GM23338 (cell line): ENCODE results near the gene IQSEC2. TPM values are rescaled to one million over a fixed set of nuclear protein-coding genes. Genes with fewer than 3 reads are reported as not detected.
A peak's percentile ranks its signal among the peaks of the same experiment; 100 is the strongest.

Experiments
- ATAC-seq: fragments of 200-7000 bp; cut with Tn5 transposase; 3 replicates; pipeline ENCODE4 v1.9.1; 2020
- DNase-seq: peaks from one replicate; pipeline ENCODE4 v3.0.0-alpha.2; 2015; ENCODE audit warnings: low spot score
- H2AFZ ChIP-seq: fragments of 200-600 bp; sonication (generic); 2 replicates; pipeline ENCODE4 v1.8.0; 2016; ENCODE audit warnings: antibody characterized with exemption, mild to moderate bottlenecking, moderate library complexity
- H3F3A ChIP-seq: fragments of 200-600 bp; sonication (generic); replicated peaks from 2 replicates; pipeline ENCODE4 v1.8.0; 2017; ENCODE audit warnings: antibody characterized with exemption, mixed run types, low read depth
- H3K27ac ChIP-seq: fragments of 200-600 bp; sonication (generic); 2 replicates; pipeline ENCODE4 v1.6.1; 2016; ENCODE audit warnings: low read depth
- H3K27me3 ChIP-seq: fragments of 200-600 bp; sonication (generic); 2 replicates; pipeline ENCODE4 v1.8.0; 2016; ENCODE audit warnings: mild to moderate bottlenecking, mixed run types, moderate library complexity; ENCODE audit not compliant: insufficient read depth
- H3K36me3 ChIP-seq: fragments of 200-600 bp; sonication (generic); 2 replicates; pipeline ENCODE4 v1.8.0; 2016; ENCODE audit warnings: mild to moderate bottlenecking; ENCODE audit not compliant: insufficient read depth
- H3K4me1 ChIP-seq: fragments of 200-600 bp; sonication (generic); 2 replicates; pipeline ENCODE4 v1.8.0; 2016; ENCODE audit warnings: mild to moderate bottlenecking, moderate library complexity; ENCODE audit not compliant: insufficient read depth
- H3K4me2 ChIP-seq: fragments of 200-600 bp; sonication (generic); 2 replicates; pipeline ENCODE4 v1.7.1; 2017; ENCODE audit warnings: mixed run types
- H3K4me3 ChIP-seq: fragments of 200-600 bp; sonication (generic); 2 replicates; pipeline ENCODE4 v1.6.1; 2016; ENCODE audit warnings: mixed run types
- H3K79me2 ChIP-seq: fragments of 200-600 bp; sonication (generic); replicated peaks from 2 replicates; pipeline ENCODE4 v1.8.0; 2017; ENCODE audit warnings: mild to moderate bottlenecking; ENCODE audit not compliant: insufficient read depth
- H3K9me2 ChIP-seq: fragments of 200-600 bp; sonication (generic); 2 replicates; pipeline ENCODE4 v1.8.0; 2017; ENCODE audit not compliant: insufficient read depth
- H4K20me1 ChIP-seq: fragments of 200-600 bp; sonication (generic); replicated peaks from 2 replicates; pipeline ENCODE4 v1.8.0; 2017; ENCODE audit warnings: mild to moderate bottlenecking; ENCODE audit not compliant: insufficient read depth
- H3K27ac Mint-ChIP-seq: 2 replicates; pipeline ENCODE4 v1.8.0; 2020; ENCODE audit warnings: inconsistent platforms, mild to moderate bottlenecking, moderate library complexity, mixed read lengths
- H3K27me3 Mint-ChIP-seq: 3 replicates; pipeline ENCODE4 v1.8.0; 2022; ENCODE audit warnings: low read depth, mild to moderate bottlenecking, moderate library complexity, mixed read lengths, inconsistent platforms; ENCODE audit not compliant: insufficient read depth, poor library complexity
- H3K36me3 Mint-ChIP-seq: 3 replicates; pipeline ENCODE4 v1.8.0; 2021; ENCODE audit warnings: low read depth, mild to moderate bottlenecking, inconsistent platforms, moderate library complexity, mixed read lengths
- H3K4me1 Mint-ChIP-seq: 3 replicates; pipeline ENCODE4 v1.8.0; 2020; ENCODE audit warnings: mild to moderate bottlenecking, inconsistent platforms, mixed read lengths
- H3K4me3 Mint-ChIP-seq: 3 replicates; pipeline ENCODE4 v1.8.0; 2021; ENCODE audit warnings: moderate library complexity, mild to moderate bottlenecking, inconsistent platforms, mixed read lengths
- H3K9me3 Mint-ChIP-seq: 3 replicates; pipeline ENCODE4 v1.8.0; 2020; ENCODE audit warnings: moderate library complexity, mild to moderate bottlenecking, inconsistent platforms, mixed read lengths
- CREB1 ChIP-seq: fragments of 250-450 bp; sonication (Bioruptor Pico); IDR thresholded peaks from 2 replicates; pipeline ENCODE4 v1.5.0; 2020; ENCODE audit warnings: low read depth, mild to moderate bottlenecking, moderate library complexity
- JUNB ChIP-seq: IDR thresholded peaks from one replicate; pipeline ENCODE4 v1.6.1; 2016; ENCODE audit warnings: antibody characterized with exemption; ENCODE audit not compliant: unreplicated experiment
- NANOG ChIP-seq: IDR thresholded peaks from 2 replicates; pipeline ENCODE4 v1.6.1; 2016; ENCODE audit warnings: antibody characterized with exemption, borderline replicate concordance
- REST ChIP-seq: IDR thresholded peaks from one replicate; pipeline ENCODE4 v1.6.1; 2018; ENCODE audit warnings: antibody characterized with exemption; ENCODE audit not compliant: unreplicated experiment
- STAT1 ChIP-seq: IDR thresholded peaks from one replicate; pipeline ENCODE4 v1.6.1; 2016; ENCODE audit warnings: antibody characterized with exemption; ENCODE audit not compliant: unreplicated experiment
- ZNF331 ChIP-seq: fragments of 250-450 bp; sonication (Bioruptor Pico); IDR thresholded peaks from 2 replicates; pipeline ENCODE4 v1.5.0; 2020; ENCODE audit warnings: low read depth, mild to moderate bottlenecking, moderate library complexity
- polyA plus RNA-seq: library from polyadenylated mRNA; unstranded; fragments of >200 nt; fragmentation: Nextera tagmentation; extraction: Ambion mirVana; gene quantifications from 2 replicates; pipeline ENCODE4 v1.2.1, GENCODE V29; 2016
- total RNA-seq: library from RNA; depleted of rRNA; stranded (reverse); fragments of >200 nt; shearing (Covaris generic); gene quantifications from 2 replicates; pipeline ENCODE4 v1.2.3, GENCODE V29; 2014
- TF ChIP-seq, protein P1 (sequence below): fragments of 250-450 bp; sonication (Bioruptor Pico); IDR thresholded peaks from 2 replicates; pipeline ENCODE4 v1.5.0; 2020; ENCODE audit warnings: mild to moderate bottlenecking, moderate library complexity

Gene IQSEC2
- total and polyA plus RNA-seq, 2 experiments from 2014 or later = 12.3 to 92.2 TPM

DNA sequence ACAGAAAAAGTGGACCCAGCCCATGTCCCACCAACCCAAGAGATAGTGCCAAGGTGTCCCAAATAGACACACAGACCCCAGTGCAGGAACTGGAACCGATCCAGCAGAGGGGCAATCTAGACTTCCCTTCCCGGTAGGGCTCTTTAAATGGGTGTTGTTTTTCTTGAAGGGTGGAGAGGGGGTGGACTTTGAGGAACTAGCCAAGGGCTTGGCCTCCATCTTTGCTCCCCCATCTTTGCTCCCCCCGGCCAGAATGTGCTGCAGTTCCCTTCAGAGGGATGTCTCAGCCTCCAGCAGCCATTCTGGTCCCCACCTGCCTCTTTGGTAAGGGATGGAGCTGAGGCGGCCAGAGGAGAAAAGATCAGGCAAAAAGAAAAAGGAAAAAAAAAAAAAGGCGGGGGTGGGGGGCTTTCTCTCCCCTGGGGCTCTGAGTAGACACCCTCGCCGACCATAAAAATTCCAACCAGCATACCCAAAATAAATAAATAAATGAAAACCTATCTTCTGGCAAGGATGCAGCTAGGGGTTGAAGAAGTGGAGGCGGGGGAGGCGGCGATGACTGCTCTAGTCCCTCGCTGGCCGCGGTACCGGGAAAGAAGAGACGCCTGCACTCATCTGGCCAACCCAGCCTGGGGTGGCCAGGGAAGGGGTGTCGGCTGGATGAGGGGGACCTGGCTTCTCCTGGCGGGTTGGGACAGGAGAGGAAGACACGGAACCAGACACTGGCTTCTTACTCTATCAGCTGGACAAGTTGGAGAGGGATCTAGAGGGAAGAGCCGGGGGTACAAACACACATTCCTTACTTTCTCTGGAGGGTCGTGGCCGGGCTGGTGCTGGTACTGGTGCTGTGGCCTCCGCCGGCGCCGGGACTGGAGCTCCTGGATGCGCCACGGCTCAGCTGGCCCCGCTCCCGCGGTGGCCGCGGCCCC, 38.5 kb upstream of the IQSEC2 start:
- Histone ChIP-seq H2AFZ (no peak overlapping the region), H3K4me3 (peak overlapping the region; percentile 69), H3K36me3 (no peaks in the 10 kb centered on the region), H3K4me1 (peaks cover 22% of the 10 kb centered on the region; the same call in 1 of the 2 replicates), H3K9me2 (no peaks in the 10 kb centered on the region), H3K4me2 (peak overlapping the region; percentile 85), H4K20me1 (peaks cover 9% of the 10 kb centered on the region; the same call in 1 of the 2 replicates), H3K27me3 (no peaks in the 10 kb centered on the region), H3K79me2 (peaks cover 60% of the 10 kb centered on the region), H3K27ac (no peak overlapping the region), H3F3A (no peaks in the 10 kb centered on the region)
- TF ChIP-seq ZNF331 (no peak), STAT1 (no peak), JUNB (no peak), CREB1 (no peak), NANOG (no peak), REST (no peak)
- TF ChIP-seq, protein P1, sequence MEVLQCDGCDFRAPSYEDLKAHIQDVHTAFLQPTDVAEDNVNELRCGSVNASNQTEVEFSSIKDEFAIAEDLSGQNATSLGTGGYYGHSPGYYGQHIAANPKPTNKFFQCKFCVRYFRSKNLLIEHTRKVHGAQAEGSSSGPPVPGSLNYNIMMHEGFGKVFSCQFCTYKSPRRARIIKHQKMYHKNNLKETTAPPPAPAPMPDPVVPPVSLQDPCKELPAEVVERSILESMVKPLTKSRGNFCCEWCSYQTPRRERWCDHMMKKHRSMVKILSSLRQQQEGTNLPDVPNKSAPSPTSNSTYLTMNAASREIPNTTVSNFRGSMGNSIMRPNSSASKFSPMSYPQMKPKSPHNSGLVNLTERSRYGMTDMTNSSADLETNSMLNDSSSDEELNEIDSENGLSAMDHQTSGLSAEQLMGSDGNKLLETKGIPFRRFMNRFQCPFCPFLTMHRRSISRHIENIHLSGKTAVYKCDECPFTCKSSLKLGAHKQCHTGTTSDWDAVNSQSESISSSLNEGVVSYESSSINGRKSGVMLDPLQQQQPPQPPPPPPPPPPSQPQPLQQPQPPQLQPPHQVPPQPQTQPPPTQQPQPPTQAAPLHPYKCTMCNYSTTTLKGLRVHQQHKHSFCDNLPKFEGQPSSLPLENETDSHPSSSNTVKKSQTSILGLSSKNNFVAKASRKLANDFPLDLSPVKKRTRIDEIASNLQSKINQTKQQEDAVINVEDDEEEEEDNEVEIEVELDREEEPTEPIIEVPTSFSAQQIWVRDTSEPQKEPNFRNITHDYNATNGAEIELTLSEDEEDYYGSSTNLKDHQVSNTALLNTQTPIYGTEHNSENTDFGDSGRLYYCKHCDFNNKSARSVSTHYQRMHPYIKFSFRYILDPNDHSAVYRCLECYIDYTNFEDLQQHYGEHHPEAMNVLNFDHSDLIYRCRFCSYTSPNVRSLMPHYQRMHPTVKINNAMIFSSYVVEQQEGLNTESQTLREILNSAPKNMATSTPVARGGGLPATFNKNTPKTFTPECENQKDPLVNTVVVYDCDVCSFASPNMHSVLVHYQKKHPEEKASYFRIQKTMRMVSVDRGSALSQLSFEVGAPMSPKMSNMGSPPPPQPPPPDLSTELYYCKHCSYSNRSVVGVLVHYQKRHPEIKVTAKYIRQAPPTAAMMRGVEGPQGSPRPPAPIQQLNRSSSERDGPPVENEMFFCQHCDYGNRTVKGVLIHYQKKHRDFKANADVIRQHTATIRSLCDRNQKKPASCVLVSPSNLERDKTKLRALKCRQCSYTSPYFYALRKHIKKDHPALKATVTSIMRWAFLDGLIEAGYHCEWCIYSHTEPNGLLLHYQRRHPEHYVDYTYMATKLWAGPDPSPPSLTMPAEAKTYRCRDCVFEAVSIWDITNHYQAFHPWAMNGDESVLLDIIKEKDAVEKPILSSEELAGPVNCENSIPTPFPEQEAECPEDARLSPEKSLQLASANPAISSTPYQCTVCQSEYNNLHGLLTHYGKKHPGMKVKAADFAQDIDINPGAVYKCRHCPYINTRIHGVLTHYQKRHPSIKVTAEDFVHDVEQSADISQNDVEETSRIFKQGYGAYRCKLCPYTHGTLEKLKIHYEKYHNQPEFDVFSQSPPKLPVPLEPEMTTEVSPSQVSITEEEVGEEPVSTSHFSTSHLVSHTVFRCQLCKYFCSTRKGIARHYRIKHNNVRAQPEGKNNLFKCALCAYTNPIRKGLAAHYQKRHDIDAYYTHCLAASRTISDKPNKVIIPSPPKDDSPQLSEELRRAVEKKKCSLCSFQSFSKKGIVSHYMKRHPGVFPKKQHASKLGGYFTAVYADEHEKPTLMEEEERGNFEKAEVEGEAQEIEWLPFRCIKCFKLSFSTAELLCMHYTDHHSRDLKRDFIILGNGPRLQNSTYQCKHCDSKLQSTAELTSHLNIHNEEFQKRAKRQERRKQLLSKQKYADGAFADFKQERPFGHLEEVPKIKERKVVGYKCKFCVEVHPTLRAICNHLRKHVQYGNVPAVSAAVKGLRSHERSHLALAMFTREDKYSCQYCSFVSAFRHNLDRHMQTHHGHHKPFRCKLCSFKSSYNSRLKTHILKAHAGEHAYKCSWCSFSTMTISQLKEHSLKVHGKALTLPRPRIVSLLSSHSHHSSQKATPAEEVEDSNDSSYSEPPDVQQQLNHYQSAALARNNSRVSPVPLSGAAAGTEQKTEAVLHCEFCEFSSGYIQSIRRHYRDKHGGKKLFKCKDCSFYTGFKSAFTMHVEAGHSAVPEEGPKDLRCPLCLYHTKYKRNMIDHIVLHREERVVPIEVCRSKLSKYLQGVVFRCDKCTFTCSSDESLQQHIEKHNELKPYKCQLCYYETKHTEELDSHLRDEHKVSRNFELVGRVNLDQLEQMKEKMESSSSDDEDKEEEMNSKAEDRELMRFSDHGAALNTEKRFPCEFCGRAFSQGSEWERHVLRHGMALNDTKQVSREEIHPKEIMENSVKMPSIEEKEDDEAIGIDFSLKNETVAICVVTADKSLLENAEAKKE (CRISPR knock-in tag) = no peak
- Mint-ChIP-seq H3K4me1 (peaks cover 54% of the 10 kb centered on the region), H3K27me3 (peaks cover 24% of the 10 kb centered on the region), H3K4me3 (peak overlapping the region; percentile 93), H3K9me3 (no peaks in the 10 kb centered on the region; the same call in 1 of the 3 replicates), H3K36me3 (no peaks in the 10 kb centered on the region; the same call in 2 of the 3 replicates), H3K27ac (no peak overlapping the region)
- DNase-seq (no peak), ATAC-seq (peak; percentile 12)
